T-helper 1 cell treated with Interleukin-12 subunit alpha and Interleukin-12 subunit beta and Interleukin-4 antibody, amounts not matched to agents 30 μg/mL and 1 μg/mL, for 36 hours (primary cell): ENCODE results near the gene CADPS.

Experiments used
- H3K27ac Mint-ChIP-seq: one replicate; pipeline ENCODE4 v1.8.0; 2021; ENCODE audit warnings: mild to moderate bottlenecking, mixed read lengths
- H3K27me3 Mint-ChIP-seq: one replicate; pipeline ENCODE4 v1.8.0; 2021; ENCODE audit warnings: low read depth, mixed read lengths
- H3K36me3 Mint-ChIP-seq: one replicate; pipeline ENCODE4 v1.8.0; 2021; ENCODE audit warnings: low read depth, mixed read lengths
- H3K4me1 Mint-ChIP-seq: one replicate; pipeline ENCODE4 v1.8.0; 2021; ENCODE audit warnings: low read depth, mixed read lengths
- H3K4me3 Mint-ChIP-seq: one replicate; pipeline ENCODE4 v1.8.0; 2021; ENCODE audit warnings: mild to moderate bottlenecking, moderate library complexity, mixed read lengths
- H3K9me3 Mint-ChIP-seq: one replicate; pipeline ENCODE4 v1.8.0; 2021; ENCODE audit warnings: mixed read lengths

CADPS gene

DNA sequence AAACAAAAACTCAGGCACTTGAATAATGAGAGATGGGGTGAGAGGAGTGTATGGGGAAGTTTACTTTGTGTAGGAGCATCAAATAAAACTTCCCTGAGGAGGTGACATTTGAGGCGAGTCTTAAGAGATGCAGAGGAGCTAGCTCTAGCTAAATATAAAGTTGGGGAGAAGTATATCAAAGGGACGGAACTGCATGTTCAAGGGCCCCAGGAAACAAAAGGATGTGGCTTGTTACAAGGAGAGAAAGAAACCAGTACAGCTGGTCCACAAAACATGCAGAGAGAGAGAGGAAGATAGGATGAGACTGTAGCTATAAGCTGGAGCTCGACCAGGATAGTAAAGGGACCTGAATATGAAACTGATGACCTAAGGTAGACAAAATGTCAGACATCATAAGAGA lies 519.5 kb downstream of the CADPS start:
- H3K27me3 Mint-ChIP-seq, result peaks cover 6% of the 10 kb centered on the region
- no peaks in the 10 kb centered on the region for H3K4me1 Mint-ChIP-seq
- H3K36me3 Mint-ChIP-seq, result no peaks in the 10 kb centered on the region
- H3K9me3 Mint-ChIP-seq, result no peaks in the 10 kb centered on the region
- no peak overlapping the region for H3K27ac Mint-ChIP-seq
- no peak overlapping the region for H3K4me3 Mint-ChIP-seq
